ENCODE data around the gene FAU.
A peak's percentile ranks its signal among the peaks of the same experiment; 100 is the strongest.

FAU gene

DNA sequence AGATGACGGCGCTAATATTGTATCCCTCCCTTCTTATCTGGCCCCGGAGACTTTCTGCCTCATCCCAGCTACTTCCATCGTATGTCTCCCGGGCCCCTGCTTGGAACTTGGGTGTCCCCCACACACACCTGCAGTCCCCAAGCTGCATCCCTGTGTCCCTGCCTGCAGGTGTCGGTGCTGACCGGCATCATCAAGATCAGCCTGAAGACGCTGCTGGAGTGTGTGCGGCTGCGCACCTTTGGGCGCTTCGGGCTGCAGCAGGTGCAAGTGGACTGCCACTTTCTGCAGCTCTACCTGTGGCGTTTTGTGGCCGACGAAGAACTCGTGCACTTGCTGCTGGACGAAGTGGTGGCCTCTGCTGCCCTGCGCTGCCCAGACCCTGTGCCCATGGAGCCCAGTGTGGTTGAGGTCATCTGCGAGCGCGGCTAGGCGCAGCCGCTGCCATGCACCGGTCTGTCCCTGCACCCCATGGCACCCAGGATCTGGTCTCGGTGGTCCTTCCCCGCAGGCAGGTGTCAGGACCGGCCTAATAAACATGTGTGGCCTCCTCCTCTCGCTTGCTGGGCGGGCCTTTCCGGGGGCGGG lies 10.7 kb downstream of the FAU start:
- H3K4me3 ChIP-seq (ENCODE audit: low read length) = no peak overlapping the region
- no peak for DNase-seq (ENCODE audit: low read depth, low spot score)

DNA sequence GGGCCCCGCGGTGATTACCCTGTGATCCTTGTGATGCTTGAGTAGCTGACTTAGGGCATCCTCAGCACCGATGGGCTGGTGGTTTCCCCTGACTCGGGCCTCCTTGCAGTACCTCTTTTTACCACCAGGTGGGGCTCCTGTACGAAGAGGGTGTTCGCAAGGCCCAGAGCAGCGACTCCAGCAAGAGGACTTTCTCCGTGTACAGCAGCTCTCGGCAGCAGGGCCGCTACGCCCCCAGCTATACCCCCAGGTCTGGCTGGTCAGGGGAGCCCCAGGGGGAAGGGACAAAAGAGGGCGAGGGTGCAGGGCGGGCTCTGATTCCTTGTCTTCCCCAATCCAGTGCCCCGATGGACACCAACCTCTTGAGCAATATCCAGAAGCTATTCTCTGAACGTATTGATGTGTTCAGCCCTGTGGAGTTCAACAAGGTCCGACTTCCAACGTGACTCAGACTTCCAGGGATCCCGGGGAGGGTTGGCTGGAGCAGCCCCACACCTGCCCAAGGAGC lies 11.5 kb downstream of the FAU start:
- peak; percentile 83 for DNase-seq (ENCODE audit: low read depth, low spot score)
- H3K4me3 ChIP-seq (ENCODE audit: low read length) = no peak overlapping the region

DNA sequence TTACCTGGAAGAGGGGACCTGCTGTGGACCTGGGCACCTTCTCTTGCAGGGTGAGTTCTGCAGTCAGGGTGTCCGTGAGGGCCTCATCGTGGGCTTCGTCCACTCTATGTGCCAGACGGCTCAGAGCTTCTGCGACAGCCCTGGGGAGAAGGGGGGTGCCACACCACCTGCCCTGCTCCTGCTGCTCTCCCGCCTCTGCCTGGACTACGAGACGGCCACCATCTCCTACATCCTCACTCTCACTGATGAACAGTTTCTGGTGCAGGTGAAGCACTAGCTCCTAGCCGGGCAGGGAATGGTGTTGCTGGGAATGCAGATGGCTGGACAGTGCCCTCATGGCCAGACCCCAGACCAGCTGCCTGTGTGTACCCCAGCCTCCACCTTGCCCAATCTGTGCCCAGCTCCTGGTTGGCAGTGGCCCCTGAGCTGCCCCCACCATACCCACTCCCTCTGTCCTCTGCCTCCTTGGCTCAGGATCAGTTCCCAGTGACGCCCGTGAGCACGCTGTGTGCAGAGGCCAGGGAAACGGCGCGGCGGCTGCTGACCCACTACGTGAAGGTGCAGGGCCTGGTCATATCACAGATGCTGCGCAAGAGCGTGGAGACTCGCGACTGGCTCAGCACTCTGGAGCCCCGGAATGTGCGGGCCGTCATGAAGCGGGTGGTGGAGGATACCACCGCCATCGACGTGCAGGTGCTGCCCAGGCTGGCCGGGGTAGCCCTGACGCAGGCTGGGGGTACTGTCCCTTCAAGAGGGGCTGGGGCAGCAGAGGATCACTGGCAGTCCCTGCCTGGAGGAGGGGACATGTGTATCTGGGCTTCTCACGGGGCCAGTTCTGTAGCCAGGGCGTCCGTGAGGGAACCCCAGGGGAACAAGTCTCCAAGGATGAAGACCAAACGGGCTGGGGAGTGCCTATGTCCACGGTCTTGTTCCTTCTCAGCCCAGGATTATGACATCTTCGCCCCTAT lies 12.4 kb downstream of the FAU start:
- DNase-seq (ENCODE audit: low read depth, low spot score) = no peak
- H3K4me3 ChIP-seq (ENCODE audit: low read length) = no peak overlapping the region

DNA sequence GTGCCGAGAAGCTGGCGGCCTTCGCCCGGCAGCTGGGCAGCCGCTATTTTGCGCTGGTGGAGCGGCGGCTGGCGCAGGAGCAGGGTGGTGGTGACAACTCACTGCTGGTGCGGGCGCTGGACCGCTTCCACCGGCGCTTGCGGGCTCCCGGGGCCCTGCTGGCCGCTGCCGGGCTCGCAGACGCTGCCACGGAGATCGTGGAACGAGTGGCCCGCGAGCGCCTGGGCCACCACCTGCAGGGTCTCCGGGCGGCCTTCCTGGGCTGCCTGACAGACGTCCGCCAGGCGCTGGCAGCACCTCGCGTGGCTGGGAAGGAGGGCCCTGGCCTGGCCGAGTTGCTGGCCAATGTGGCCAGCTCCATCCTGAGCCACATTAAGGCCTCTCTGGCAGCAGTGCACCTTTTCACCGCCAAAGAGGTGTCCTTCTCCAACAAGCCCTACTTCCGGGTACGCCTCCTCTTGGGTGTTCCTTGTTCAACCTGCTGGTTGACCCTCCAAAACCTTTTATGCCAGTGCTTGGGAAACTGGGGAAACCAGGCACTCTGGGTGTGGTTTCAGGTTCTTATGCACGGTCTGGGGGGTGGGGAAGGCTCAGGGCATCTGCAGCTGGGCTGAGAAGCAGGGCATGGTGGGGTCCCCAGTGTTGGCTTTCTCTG lies 13.3 kb downstream of the FAU start:
- DNase-seq (ENCODE audit: low read depth, low spot score) = no peak
- no peak overlapping the region for H3K4me3 ChIP-seq (ENCODE audit: low read length)

DNA sequence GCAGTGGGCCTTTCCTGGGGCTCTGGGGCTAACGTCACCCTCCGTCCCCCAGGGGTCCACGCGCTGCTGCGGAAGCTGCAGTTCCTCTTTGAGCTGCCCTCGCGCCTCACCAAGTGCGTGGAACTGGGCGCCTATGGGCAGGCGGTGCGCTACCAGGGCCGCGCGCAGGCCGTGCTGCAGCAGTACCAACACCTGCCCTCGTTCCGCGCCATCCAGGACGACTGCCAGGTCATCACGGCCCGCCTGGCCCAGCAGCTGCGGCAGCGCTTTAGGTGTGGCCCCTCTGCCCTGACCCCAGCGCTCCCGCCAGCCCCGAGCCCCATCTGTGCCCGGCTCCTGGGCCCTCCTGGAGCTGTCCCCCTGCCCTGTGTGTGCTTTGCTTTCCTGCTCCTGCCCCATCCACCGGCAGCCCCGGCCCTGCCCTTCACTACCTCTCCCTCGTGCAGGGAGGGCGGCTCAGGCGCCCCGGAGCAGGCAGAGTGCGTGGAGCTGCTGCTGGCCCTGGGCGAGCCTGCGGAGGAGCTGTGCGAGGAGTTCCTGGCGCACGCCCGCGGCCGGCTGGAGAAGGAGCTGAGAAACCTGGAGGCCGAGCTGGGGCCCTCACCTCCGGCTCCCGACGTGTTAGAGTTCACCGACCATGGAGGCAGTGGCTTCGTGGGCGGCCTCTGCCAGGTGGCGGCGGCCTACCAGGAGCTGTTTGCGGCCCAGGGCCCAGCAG lies 14.0 kb downstream of the FAU start:
- DNase-seq (ENCODE audit: low read depth, low spot score) = no peak
- H3K4me3 ChIP-seq (ENCODE audit: low read length) = no peak overlapping the region

DNA sequence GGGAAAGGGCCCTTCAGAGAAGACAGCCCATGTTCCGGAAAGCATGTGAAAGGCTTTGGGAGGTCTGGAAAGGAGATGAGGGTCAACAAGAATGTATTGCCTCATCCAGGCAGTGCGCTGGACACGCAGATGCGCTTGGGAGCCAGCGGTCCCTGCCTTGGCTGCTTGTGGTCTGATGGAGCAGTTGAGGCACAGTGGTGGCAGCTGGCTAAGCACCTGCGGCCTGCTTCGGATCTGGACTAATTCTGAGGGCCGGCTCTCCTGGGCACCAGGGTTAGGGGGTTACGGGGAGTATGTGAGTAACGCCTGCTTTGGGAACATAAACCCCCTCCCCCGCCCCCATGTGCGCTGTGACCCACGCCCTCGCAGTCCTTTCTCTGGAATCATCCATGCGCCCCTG lies 14.9 kb downstream of the FAU start:
- no peak for DNase-seq (ENCODE audit: low read depth, low spot score)
- no peak overlapping the region for H3K4me3 ChIP-seq (ENCODE audit: low read length)

DNA sequence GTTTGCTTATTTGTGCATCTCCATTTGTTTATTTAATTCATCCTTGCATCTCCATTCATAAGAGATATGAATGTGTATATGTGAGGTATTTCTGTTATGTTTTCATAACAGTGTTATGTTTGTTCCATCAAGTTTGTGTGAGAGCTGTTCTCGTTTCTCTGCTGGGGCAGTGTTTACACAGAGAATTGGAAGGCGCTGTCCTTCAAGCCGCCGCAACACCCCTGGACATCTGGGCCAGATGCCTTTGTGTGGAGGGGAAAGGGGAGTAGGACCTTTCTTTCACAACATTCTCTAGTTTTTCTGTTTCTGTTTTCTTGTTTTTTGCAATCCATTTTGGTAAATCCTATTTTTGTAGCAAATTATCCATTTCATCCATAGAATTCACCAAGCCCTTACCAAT lies 17.3 kb downstream of the FAU start:
- DNase-seq (ENCODE audit: low read depth, low spot score) = no peak
- no peak overlapping the region for H3K4me3 ChIP-seq (ENCODE audit: low read length)

DNA sequence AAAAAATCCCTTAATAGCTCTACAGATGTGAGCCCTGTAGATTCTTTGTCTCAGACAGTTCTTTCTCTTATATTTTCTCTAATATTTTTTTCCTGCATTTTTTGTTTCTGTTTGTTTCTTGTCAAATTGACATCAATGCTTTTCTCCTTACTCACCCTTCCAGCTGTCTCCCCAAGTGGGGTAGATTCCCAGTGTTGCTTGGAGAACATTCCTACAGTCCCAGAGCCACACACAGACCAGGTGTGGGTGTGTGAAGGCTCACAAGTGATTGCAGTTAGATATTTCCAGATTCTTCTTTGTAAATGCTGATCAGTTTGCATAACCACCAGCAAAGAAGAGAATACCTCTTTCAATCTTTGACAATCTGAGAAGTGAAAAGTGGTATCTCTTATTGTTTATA lies 18.5 kb downstream of the FAU start:
- no peak overlapping the region for H3K4me3 ChIP-seq (ENCODE audit: low read length)
- DNase-seq (ENCODE audit: low read depth, low spot score) = no peak

DNA sequence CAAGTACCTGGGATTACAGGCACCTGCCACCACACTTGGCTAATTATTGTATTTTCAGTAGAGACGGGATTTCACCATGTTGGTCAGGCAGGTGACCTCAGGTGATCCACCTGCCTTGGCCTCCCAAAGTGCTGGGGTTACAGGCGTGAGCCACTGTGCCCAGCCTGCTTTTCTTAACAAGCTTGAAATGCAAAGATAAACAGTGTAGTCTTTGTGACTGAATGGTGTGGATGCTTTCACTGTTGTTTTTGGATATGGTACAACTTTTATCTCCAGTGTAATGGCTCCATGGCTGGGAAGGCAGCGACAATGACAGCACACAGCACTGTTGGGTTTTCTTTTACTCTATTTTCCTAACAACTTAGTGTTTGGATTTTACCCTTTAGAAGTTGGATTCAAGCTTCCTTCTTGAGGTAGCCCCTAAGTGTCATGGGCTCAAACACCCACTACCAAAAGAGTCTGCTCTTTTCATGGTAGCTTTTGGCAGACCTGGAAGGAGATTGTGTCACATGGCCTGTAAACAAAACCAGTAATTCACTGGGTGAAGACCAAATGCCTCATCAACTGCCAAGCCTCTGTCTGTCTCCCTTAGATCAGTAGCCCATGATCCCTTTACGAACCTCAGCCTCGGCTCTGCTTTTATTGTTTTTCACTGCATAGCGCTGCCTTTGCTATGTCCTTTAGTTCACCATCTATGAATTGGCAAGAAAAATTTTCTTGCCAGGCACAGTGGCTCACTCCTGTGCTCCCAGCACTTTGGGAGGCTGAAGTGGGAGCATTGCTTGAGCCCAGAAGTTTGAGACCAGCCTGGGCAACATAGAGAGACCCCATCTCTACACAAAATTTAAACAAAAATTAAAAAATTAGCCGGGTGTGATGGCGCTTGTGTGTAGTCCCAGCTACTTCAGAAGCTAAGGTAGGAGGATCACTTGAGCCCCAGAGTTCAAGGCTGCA lies 19.5 kb downstream of the FAU start:
- DNase-seq (ENCODE audit: low read depth, low spot score) = no peak

DNA sequence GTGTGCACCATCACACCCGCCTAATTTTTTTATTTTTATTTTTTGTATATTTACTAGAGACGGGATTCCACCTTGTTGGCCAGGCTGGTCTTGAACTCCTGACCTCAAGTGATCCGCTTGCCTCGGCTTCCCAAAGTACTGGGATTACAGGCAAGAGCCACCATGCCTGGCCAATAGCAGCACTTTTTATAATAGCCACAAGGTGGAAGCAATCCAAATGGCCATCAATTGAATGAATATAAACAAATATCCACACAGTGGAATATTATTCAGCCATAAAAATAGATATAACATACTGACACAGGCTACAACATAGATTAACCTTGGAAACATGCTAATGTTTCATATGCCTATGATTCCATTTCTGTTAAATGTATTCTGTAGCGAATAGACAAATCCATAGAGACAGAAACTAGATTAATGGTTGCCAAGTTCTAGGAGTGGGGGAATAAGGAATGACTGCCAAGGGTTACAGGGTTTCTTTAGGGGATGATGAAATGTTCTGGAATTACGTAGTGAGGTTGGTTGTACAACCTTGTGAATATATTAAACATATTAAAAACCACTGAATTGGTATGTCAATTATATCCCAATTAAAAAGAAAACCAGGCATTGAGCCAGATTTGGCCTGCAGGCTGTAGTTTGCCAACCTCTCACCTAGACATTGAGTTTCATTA lies 21.1 kb downstream of the FAU start:
- no peak overlapping the region for H3K4me3 ChIP-seq (ENCODE audit: low read length)
- DNase-seq (ENCODE audit: low read depth, low spot score) = no peak

More for the DNA sequence above, 19.5 kb downstream of the FAU start:
- no peak overlapping the region for H3K4me3 ChIP-seq (ENCODE audit: low read length)

DNA sequence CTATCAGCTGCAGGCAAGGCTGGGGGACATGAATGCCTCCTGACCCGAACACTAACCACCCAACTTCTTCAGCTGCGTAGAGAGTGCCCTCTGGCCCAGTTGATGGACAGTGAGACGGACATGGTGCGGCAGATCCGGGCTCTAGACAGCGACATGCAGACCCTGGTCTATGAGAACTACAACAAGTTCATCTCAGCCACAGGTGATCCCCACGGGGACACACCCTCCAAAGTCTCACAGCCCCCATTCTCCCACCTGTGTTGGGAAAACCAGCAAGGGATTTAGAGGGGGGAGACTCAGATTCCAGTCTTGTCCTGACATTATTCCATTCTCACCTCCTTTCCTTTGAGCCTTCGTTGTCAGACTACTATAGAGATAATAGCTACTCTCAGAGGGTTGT lies 25.0 kb downstream of the FAU start:
- DNase-seq (ENCODE audit: low read depth, low spot score) = no peak
- H3K4me3 ChIP-seq (ENCODE audit: low read length) = peak overlapping the region; percentile 92

DNA sequence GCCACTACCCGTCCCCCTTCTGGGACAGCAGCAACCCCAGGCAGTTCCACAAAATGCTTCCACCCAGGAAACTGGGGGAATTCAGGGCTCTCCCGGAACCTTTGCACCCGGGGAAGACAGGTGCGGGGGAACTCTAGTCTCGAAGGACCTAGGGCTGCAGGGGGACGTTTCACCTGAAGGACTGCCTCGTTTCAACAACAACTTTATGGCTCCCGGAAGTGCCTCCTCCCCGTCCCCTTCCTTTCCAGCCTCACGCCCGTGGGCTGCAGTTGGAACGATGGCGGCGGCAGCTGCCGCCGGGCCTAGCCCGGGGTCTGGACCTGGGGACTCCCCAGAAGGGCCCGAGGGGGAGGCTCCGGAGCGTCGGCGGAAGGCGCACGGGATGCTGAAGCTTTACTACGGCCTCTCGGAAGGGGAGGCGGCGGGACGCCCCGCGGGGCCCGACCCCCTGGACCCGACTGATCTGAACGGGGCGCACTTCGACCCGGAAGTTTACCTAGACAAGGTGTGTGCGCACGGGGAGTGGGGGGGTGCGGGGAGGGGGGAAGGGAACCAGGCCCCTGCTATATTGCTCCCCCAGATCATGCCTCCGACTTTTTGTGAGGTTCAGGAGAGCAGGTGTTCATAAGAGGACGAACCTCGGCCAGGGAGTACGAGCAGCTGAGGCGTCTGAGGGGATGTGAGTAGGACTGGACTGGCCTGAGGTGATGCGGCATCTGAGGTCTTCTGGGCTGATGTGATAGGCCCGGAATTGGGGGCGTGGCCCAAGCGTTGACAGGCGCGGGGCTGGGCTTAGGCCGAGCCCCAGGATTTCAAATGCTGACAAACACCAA lies 25.7 kb downstream of the FAU start, which contains the start of gene VPS51:
Gene VPS51 (plus strand): TSS at position 241 of the 833 bp plus-strand sequence. CDS start 37 bp downstream, at position 278.
- DNase-seq (ENCODE audit: low read depth, low spot score) = peak; percentile 93
- peak within 1 kb of the TSS; percentile 92 for H3K4me3 ChIP-seq (ENCODE audit: low read length)

DNA sequence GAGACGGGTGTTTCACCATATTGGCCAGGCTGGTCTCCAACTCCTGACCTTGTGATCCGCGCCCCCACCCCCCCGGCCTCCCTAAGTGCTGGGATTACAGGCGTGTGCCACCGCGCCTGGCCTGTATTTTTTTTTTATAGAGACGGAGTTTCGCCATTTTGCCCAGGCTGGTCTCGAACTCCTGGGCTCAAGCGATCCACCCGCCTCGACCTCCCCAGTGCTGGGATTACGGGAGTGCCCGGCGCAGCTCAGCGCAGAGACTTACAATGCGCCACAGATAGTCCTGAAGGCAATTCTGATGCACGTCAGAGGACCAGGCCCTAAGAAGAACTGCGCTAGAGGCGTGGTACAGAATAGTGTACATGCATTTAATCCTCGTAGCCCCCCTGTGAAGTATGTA lies 26.5 kb downstream of the FAU start:
- H3K4me3 ChIP-seq (ENCODE audit: low read length) = peak overlapping the region; percentile 92
- no peak for DNase-seq (ENCODE audit: low read depth, low spot score)

DNA sequence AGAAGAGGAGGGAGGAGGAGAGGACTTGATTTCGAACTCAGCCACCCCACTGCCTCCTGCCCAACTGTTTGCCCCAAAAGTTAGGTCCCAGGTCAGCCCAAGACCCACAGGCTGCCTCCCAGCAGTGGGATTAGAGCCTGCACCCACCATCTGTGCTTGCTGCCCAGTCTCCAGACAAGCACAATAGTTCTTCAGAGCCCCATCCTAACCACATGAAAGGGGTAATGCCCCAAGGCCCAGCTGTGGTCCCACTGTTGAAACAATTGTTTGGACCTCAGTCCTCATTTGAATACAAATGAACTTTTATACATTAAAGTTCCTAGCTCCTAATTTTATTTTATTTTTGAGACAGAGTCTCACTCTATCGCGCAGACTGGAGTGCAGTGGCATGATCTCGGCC lies 31.3 kb downstream of the FAU start:
- DNase-seq (ENCODE audit: low read depth, low spot score) = no peak
- no peak overlapping the region for H3K4me3 ChIP-seq (ENCODE audit: low read length)

DNA sequence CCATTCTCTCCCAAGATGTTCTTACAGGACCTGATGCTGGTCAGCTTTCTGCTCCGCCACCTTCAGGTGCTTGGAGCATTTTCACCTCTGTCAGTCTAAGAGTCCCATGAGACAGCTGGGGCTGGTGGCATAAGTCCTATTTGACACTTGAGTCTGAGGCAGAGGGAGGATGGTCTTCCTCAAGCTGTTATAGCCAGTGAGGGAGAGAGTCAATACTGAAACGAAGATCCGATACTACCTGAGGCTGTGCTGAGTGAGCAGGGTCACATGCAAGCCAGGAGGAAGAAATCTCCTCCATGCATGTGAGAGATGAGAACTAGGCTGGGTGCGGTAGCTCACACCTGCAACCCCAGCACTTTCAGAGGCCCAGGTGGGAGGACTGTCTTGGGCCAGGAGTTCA lies 32.3 kb downstream of the FAU start:
- no peak for DNase-seq (ENCODE audit: low read depth, low spot score)

DNA sequence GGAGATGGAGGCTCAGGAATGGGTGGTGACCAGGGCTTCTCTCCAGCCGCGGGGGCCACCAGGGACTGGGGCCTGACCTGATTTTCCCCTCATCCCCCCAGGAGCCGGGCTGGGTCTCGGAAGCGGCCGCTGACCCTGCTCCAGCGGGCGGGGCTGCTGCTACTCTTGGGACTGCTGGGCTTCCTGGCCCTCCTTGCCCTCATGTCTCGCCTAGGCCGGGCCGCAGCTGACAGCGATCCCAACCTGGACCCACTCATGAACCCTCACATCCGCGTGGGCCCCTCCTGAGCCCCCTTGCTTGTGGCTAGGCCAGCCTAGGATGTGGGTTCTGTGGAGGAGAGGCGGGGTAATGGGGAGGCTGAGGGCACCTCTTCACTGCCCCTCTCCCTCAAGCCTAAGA lies 34.1 kb downstream of the FAU start:
- no peak overlapping the region for H3K4me3 ChIP-seq (ENCODE audit: low read length)
- DNase-seq (ENCODE audit: low read depth, low spot score) = no peak

More for the DNA sequence above, 32.3 kb downstream of the FAU start:
- no peak overlapping the region for H3K4me3 ChIP-seq (ENCODE audit: low read length)

DNA sequence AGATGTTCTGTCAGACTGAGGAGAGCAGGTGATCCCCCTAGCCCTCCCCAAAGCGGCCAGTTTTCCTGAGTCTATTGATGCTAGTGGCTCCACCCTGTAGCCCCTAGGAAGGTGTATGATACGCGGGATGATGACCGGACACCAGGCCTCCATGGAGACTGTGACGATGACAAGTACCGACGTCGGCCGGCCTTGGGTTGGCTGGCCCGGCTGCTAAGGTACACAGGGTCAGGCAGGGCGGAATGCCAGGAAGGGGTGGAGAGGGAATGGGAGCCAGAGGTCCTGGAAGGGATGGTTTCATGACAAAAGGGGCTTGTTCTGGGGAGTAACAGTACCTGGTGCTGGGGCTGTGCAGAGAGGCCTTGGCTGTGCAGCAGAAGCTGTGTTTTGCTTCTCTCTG lies 34.7 kb downstream of the FAU start:
- H3K4me3 ChIP-seq (ENCODE audit: low read length) = no peak overlapping the region
- DNase-seq (ENCODE audit: low read depth, low spot score) = no peak
